Activated CD8-positive, alpha-beta memory T cell treated with anti-CD3 and anti-CD28 coated beads for 24 hours (primary cell): ENCODE results near the gene LRFN2.

Experiments used
- DNase-seq: peaks from one replicate; pipeline ENCODE4 v3.0.0-alpha.2; 2020

Gene LRFN2

DNA sequence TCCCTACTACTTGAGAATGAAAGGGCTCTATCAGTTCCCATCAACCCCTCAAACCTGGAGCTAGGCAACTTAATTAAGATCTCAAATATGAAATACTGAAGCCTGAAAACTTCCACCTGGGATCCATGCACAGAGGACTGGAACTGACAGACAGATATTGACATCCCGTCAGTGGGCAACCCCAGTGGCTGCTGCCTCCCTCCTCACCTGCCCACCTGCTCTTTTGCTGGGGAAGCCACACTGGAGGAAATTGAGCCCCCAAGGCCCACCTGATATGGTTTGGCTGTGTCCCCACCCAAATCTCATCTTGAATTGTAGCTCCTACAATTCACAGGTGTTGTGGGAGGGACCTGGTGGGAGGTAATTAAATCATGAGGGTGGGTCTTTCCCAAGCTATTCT lies 192.8 kb downstream of the LRFN2 start:
- DNase-seq = no peak

DNA sequence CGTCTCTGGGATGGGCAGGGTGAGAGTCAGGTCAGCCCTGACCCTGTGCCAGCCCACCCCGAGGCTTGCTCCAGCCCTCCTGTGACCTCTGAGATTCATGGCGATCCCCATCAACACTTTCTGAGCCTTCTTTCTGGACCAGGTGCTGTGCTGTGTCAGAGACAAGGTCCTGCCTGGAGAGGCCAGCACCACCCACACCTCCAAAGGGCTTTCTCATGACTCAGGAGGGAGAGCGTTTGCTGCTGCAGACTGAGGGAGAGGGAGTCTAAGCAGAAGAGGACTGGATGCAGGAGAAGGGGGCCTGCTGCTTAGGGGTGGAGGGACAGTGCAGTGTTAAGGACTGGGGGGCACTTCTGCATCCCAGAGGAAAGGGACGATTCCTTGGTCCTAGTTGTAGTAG lies 193.5 kb downstream of the LRFN2 start:
- peak; percentile 53 for DNase-seq

DNA sequence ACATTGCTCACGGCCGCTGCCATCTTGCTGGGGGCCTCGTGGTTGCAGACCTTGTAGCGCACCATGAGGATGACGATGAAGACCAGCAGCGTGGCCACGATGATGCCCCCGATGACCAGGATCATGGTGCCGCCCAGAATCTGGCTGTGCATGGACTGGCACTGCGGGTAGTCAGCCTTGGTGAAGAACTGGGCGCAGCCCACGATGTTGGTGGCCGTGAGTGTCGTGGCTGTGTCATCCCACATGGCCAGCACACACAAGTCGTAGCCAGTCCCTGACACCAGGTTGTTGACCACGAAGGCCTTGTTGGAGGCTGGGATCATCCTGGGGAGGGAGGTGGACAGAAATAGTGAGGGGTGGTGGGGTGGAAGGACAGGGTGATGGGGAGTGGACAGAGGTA lies 194.6 kb downstream of the LRFN2 start:
- peak; percentile 48 for DNase-seq

DNA sequence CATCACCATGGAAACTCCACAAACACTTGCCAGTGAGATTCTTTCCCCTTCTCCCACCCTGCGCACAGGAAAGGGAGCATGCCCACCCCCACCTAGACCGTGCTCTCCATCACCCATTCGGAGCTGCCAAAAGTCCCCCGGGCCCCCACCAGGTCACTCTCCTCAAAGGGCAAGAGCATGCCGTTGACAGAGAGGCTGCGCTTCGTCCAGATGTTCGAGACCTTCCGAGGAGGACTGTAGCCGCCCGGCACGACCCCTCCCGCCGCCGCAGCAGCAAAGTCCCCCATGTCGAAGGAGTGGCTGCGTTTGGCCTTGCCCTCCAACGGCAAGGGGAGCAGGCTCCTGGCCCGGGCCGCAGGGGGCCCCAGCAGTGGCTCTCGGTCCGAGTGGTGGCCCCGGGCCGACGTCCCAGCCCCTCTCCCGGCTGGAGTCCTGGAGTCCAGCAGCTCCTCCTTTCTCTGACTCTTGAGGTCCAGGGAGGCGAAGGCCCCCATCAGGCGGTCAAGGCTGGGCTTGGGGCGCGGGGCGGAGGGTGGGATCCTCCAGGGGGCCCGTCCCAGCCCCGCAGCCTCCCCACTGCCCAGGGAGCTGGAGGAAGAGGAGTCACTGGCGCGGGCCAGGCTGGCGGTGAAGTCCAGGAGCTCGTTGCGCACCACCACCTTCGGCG lies 195.2 kb downstream of the LRFN2 start:
- peak; percentile 51 for DNase-seq

DNA sequence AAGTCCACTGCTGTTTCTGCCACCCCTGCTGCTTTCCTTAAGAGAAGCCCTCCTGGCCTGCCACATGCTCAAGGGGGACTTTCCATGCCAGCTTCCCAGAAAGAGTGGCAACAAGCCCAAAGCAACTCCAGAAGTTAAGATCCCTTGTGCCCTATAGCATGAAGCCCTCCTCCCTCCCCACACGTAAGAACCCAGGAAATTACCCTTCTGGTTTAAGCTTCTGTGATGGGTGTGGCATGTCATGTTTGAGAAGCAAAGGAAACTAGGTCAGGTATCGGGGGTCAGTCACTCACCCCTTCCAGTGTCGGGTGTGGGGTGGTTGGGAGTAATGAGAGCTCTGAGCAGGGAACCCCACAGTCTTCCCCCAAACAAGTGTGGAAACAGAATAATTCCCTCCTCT lies 196.1 kb downstream of the LRFN2 start:
- DNase-seq = peak; percentile 54

DNA sequence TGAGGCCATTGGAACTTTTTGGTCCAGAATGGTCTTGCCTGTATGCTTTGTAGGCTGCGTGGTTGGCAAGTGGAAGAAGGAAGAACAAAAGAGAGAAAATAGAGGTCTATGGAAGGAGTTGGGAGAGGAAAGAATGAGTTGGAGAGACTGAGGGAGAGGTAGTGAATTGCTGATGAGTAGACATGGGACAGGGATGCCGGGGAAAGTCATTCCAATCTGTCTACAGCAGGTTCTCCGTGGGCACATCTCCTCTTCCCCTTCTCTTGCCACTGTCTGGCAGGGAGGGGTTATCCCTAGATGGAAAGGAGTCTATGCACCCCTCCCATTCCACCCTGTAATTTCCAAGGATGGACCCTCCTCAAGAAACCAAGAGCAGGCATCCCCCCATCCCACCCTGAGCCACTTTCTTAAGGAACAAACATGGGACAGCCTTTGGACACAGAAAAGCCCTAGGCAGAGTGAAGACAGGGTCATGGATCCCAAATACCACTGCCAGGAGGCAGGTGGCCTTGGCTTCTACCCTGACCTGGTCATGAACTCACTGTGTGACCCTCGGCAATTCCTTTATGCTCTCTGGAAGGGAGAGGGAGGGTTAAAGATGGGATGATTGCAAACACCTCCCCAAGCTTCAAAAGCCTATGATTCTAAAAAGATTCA lies 196.9 kb downstream of the LRFN2 start:
- DNase-seq = peak; percentile 52

DNA sequence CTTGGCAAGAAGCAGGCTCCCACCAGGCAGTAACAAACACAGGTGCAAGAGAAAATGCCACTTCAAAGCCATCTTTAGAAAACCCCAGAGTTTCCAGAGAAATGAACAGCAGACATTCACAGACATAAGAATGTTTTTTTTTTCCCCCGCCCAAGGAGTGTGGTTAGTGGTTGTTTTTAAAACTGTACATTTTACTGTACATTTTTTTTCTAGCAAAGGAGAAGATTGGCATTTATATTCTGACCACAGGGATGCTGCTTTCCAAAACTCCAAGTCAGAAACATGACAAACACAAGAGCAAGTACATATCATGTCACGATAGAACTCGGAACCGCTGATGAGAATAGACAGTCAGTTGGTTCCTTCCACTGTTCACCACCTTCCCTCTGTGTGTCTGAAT lies 197.9 kb downstream of the LRFN2 start:
- DNase-seq = peak; percentile 17

DNA sequence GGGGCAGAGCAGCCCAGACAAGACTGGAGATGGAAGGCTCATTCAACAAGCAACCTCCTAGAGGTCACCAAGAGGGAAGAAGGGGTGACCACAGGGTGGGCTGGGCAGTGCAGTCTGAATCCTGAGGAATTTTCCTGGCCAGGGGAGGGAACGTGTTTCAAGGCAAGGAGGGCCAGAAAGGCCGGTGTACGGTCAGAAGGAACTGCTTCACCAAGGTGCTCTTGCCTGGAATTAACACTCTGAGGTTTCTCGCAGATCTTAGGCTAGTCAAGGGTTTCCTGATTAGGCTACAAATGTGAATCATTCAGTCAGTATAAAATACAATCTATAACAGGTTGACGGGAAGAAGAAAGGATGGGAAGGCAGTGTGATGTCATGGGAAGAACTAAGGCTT lies 199.3 kb downstream of the LRFN2 start:
- peak; percentile 50 for DNase-seq

DNA sequence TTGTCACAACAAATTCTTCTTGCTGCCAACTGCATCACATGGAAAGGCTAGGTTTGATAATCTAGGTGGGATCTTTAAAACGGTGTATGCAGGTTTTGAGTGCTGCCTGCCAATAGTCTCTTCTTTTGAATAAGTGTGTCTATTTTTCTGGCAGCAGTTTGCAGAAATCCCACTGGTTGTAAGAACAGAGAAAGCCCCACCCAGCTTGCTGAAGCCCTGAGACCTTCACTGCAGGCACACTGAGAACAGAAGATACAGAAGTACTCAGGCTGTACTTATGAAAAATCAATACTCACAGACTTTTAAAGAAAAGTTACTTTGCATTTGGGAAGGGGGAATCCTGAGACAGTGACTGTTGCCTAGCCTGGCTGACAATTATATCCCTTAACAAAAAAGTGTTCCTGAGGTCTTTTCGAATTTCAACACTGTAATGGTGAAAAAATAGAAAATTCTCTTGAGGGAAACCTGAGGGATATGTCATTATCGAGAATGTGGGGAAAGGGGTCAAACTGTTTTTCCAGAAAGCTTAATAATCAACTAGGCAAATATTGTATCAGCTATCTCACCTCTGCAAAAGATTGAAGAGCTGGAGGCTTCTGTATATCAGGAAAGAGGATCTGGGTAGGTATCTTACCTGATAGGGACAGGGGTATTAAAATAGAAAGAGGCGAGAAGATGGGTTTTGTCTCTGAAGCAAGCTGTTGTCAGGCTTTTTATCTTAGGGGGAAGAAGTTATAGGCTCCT lies 199.9 kb downstream of the LRFN2 start:
- peak; percentile 37 for DNase-seq

DNA sequence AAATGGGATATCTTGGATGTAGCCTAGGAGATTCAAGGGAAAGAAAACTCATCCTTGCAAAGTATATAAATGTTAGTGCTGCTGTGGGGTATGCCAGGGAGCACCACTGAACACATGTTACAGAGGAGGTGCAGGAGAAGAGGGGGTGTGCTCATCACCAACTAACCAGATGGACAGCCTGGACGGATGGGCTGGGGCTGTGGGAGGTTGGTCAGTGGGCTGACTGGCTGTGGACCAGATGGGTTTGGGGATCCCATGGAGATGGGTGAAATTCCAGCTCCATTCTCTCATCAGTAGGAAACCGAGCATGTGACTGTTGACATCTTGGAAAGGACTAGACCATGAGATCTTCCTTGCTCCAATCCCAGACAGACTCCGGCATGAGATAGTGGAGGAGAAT lies 201.0 kb downstream of the LRFN2 start:
- DNase-seq = peak; percentile 49

DNA sequence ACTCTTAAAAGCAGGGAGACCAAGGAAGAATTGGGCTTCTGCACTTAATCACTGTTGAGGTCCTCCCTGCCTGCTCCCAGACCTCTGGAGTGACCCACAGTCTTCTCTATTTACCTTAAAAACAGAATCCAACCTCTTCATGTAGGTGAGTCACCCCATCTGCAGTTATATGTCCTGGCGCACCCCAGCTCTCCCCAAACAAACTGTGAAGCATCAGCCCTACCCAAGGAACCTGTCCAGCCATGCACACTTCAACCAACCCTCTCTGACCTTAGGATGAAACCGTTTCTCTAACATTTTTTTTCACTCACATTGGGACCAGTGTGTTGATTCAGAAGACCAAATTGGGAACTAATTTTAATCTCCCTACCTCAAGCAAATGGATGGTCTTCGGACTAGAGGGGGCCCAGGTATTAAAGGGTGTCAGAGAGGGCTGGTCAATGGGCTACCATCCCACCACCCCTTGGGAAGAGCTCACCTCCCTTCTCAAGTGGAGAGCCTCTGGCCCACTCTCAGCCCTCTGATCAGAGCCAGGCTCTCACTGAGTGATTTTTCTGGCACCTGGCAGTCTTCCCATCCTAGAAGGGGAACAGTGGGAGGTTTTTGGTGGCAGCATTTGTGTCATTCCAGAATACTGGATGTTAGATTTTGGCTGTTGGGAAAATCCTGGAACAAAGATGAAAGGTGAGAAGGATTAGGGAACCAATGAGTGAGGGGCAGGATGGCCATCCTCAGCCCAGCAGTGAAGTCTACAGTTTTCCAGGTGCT lies 203.6 kb downstream of the LRFN2 start:
- no peak for DNase-seq

DNA sequence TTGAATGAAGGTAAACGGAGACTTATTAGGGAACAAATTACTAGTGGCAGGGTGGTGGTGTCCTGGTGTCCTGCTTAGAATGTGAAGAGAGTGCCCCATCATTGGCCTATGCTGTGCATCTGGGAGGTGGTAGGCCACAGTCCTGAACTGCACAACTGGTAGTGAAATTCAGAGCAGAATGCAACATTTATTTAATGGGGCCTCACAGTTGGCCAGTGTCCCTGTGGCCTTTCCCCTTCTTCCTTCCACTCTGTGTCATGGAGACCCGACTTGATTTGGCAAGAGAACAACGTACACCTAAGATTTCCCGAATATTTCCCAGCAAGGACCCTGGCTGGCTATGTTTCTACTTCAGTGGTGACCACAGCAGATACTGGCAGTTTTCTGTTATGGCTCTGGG lies 206.9 kb downstream of the LRFN2 start:
- DNase-seq = peak; percentile 11

DNA sequence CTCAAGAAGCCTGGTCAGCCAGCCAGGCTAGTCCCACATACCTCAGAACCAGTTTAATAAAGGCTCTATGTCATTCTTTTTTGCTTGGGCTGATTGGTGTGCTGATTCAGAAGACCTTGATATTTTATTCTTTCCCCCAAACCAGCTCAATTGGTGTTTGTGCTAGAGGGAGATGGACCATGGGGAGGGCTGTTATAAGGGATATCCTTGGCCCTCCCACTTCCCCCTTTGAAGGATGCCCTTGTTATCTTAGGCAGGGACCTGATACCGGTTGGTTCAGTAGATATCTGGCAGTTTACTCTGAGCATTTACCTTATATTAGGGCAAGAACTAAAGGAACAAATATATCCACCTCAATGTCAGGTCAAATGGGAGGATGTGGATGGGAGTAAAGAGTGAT lies 207.4 kb downstream of the LRFN2 start:
- no peak for DNase-seq

DNA sequence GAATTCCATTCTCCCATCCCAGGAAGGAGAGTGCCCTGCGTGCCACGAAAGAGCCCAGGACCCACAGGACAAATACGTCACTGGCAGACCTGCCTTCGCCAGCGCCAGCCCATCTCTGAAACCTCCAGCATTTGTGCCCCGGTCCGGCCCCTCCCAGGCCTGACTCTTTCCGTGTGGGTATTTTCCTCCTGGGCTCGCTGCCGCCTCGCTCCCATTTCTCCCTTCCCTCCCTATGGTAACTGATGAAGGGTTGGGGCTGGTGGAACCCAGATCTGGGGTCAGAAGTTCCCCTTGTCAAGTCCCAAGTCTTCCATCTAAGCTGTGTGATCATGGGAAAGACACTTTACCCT lies 208.5 kb downstream of the LRFN2 start:
- no peak for DNase-seq

DNA sequence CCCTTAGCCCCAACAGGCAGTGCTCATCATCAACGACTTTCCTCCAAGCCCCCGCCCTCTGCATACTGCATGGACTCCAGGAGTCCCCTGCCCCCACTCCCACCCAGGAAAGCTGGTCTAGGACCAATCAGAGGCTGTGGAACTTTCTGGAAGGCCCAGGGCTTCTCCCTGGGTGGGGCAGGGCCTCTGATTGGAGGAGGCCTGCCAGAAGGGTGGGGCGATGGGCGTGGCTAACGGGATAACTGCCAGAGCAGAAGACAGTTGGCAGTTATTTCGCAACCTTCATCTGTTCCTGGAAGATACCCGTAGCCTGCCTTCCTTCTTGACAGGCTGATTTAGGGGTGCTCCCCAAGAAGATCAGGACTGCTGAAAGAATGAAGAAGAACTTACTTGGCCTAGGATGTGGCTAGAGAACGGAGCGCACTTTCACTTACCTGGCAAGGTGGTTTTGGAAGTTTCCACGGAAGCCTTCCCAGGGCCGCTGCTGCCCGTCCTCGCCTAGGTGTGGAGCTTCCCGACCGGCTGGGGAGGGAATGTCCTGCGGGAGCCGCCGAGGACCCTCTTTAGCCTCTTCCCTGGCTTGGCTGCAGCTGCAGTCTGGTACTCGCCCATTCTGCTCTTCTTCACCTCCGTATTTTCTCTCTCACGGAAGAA lies 209.0 kb downstream of the LRFN2 start:
- DNase-seq = peak; percentile 44

DNA sequence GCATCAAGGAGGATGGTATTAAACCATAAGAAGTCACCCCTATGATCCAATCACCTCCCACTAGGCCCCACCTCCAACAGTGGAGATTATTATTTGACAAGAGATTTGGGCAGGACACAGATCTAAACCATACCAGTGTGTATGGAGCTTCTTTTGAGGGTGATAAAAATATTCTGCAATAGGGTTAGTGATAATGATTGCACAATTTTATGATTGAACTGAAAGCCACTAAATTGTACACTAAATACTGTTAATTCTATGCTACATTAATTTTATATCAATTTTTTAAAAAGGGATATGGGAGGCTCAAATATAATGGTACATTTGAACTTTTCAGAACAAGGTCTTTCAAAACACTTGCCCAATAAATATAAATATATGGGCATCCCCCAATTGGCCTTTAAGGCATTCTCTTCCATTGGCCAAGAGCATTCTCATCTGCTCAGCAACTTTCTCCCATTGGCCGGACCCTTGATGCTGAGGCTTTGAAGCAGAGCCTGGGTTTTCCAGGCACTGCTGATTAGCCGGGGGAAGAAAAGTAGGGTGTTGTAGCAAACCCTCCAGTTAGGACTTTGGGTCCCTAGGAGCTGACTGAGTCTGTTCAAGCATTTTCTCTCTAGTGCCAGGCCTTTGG lies 209.9 kb downstream of the LRFN2 start:
- DNase-seq = peak; percentile 9

DNA sequence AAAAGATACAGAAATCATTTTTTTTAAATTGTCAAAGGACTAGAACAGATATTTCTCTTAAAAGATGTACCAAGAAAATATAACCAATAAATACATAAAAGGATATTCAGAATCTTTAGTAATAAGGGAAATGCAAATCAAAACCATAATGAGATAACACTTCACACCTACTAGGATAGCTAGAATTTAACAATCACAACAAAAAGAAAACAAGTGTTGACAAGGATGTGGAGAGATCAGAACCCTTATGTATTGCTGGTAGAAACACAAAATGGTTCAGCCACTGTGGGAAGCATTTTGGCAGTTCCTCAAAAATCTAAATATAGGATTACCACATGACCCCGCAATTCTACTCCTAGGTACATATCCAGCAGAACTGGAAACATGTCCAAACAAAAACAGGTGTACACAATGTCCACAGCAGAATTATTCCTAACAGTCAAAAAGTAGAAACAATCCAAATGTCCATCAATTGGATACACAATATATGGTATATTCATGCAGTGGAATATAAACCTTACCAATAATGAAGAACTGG lies 211.0 kb downstream of the LRFN2 start:
- no peak for DNase-seq

DNA sequence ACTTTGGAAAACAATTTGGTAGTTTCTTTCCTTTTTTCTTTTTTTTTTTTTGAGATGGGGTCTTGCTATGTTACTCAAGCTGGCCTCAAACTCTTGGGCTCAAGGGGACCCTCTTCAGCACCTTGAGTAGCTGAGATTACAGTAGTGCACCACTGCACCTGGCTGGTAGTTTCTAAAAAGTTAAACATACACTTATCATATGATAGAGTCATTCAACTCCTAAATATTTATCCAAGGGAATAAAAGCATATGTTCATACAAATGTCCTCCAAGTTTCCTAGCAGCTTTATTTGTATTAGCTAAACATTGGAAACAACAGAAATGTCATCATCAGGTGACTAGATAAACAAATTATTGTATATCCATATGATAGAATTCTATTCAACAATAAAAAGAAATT lies 213.9 kb downstream of the LRFN2 start:
- no peak for DNase-seq

DNA sequence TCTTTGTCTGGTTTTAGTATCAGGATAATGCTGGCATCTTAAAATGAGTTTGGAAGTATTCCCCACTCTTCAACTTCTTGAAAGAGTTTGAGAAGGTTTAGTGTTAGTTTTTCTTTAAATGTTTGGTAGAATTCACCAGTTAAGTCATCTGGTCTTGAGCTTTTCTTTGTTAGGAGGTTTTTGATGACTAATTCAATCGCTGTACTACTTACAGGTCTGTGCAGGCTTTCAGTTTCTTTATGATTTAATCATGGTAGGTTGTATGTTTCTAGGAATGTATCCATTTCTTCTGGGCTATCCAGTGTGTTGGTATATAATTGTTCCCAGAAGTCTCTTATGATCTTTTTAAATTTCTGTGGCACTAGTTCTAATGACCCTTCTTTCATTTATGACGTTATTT lies 215.5 kb downstream of the LRFN2 start:
- DNase-seq = no peak

DNA sequence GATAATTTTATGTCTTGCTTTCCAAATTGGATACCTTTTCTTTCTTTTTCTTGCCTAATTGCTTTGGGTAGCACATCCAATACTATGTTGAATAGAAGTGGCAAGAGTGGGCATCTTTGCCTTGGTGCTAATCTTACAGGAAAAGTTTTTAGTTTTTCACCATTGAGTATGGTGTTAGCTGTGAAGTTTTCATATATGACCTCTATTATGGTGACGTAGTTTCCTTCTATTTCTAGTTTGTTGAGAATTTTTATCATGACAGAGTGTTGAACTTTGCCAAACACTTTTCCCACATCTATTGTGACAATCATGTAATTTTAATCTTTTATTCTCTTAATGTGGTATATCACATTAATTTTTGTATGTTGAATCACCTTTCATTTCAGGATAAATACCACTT lies 216.1 kb downstream of the LRFN2 start:
- no peak for DNase-seq

DNA sequence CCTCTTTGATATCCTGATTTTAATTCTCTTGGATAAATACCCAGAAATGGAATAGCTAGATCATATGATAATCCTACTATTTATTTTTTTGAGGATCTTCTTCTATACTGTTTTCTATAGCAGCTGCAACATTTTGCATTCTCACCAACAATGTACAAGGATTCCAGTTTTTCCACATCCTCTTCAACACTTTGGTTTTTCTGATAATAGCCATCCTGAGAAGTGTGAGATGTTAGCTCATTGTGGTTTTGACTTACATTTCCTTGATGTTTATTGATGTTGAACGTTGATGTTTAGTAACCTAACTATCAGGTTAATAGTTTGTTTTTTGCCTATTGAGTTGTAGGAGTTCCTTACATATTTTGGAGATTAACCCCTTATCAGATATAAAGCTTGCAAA lies 217.3 kb downstream of the LRFN2 start:
- DNase-seq = no peak

DNA sequence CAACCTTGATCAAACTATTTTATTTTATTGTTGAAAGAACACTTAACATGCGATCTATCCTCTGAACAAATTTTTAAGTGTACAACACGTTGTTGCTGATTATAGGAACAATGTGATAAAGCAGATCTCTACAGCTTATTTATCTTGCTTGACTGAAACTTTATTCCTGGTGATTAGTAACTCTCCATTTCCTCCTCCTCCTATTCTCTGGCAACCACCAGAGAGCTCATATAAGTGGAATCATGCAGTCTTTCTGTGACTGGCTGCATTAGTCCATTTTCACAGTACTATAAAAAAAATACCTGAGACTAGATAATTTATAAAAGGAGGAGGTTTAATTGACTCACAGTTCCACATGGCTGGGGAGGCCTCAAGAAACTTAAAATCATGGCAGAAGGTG lies 218.1 kb downstream of the LRFN2 start:
- no peak for DNase-seq
